Natural killer cell (primary cell): ENCODE measurements around the gene LGALS14. TPM values are rescaled to one million over a fixed set of nuclear protein-coding genes. Genes with fewer than 3 reads are reported as not detected.
A peak's percentile ranks its signal among the peaks of the same experiment; 100 is the strongest.

Source experiments
- ATAC-seq, 3 donors: fragments of 150-1000 bp in 2 of 3; fragments of 200-7000 bp in 1 of 3; cut with Tn5 transposase; 1 replicate in 1 of 3; 2 replicates in 2 of 3; pipeline ENCODE4 v1.10.0; 2021; ENCODE audit warnings: mild to moderate bottlenecking in 2 of 3, moderate library complexity in 2 of 3
- DNase-seq, 2 donors: peaks; one replicate each; pipeline versions ENCODE4 v3.0.0 to v3.0.0-alpha.2; 2013 to 2021; ENCODE audit warnings: mixed read lengths in 1 of 2
- H3K27ac ChIP-seq: one replicate; pipeline ENCODE4 v1.5.1; 2013; ENCODE audit warnings: mild to moderate bottlenecking, low read length
- H3K27me3 ChIP-seq: one replicate; pipeline ENCODE4 v1.6.1; 2013; ENCODE audit warnings: low read length; ENCODE audit not compliant: control insufficient read depth, insufficient read depth
- H3K36me3 ChIP-seq: one replicate; pipeline ENCODE4 v1.6.1; 2013; ENCODE audit warnings: low read length; ENCODE audit not compliant: control insufficient read depth, insufficient read depth
- H3K4me1 ChIP-seq: one replicate; pipeline ENCODE4 v1.6.1; 2013; ENCODE audit warnings: low read length; ENCODE audit not compliant: control insufficient read depth, insufficient read depth
- H3K4me3 ChIP-seq: one replicate; pipeline ENCODE4 v1.5.1; 2013; ENCODE audit warnings: low read length
- H3K9me3 ChIP-seq: one replicate; pipeline ENCODE4 v1.6.1; 2013; ENCODE audit warnings: low read length; ENCODE audit not compliant: control insufficient read depth, insufficient read depth
- H3K27ac Mint-ChIP-seq, 2 donors: one replicate each; pipeline ENCODE4 v1.8.0; 2022; ENCODE audit warnings: mild to moderate bottlenecking in 2 of 2, mixed read lengths in 2 of 2, moderate library complexity in 1 of 2
- H3K27me3 Mint-ChIP-seq, 2 donors: one replicate each; pipeline ENCODE4 v1.8.0; 2022; ENCODE audit warnings: low read depth in 2 of 2, mixed read lengths in 2 of 2
- H3K36me3 Mint-ChIP-seq: one replicate; pipeline ENCODE4 v1.8.0; 2022; ENCODE audit warnings: mixed read lengths
- H3K4me1 Mint-ChIP-seq, 2 donors: one replicate each; pipeline ENCODE4 v1.8.0; 2022; ENCODE audit warnings: mixed read lengths in 2 of 2
- H3K4me3 Mint-ChIP-seq: one replicate; pipeline ENCODE4 v1.8.0; 2022; ENCODE audit warnings: mild to moderate bottlenecking, moderate library complexity, mixed read lengths
- H3K9me3 Mint-ChIP-seq, 2 donors: one replicate each; pipeline ENCODE4 v1.8.0; 2022; ENCODE audit warnings: mixed read lengths in 2 of 2
- WGBS: methylation state at CpG from one replicate; pipeline ENCODE4 v1.1.7; 2013; ENCODE audit warnings: missing lambda C conversion rate; ENCODE audit not compliant: insufficient coverage; 5-methylcytosine and 5-hydroxymethylcytosine counted together
- intact Hi-C: fragments of 100-400 bp; cut with micrococcal nuclease; formaldehyde crosslinking; loops from one replicate; pipeline ENCODE4 v1.14.2; 2022
- total RNA-seq, 4 donors: library from RNA; stranded (reverse); fragments of 120-200 nt in 1 of 4; gene quantifications; one replicate each; pipeline versions ENCODE4 v1.2.3 to v1.2.4, GENCODE V29; 2013 to 2022
- TF ChIP-seq, protein P1 (sequence below): fragments of 200-600 bp; IDR thresholded peaks from one replicate; pipeline ENCODE4 v1.8.0; 2022; ENCODE audit warnings: antibody characterized with exemption

The LGALS14 gene
- total RNA-seq, 3 donors from 2014 or later (not counting 1 experiment from before 2014, with no cell fraction given): not detected

DNA sequence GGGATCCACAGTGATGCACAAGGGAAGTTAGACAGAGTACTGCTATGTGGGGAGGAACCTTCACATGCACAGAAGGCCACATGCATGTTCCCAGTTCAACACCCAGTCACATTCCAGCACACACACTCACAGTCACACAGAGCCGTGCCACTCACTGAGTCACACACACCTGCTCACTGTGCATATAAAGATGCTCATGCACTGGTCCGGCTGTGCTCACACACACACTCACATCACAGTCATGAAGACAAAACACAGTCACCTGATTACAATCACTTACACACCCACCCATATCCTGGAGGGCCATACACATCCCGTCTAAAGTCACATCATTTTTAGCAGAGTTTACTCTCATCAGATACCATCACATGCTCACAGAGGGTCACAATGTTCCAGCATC, 33.1 kb downstream of the LGALS14 start:
- Mint-ChIP-seq H3K27me3 (peaks cover 15 to 37% of the 10 kb centered on the region in 2 donors), H3K4me3 (no peak overlapping the region), H3K9me3 (no peaks in the 10 kb centered on the region), H3K36me3 (no peaks in the 10 kb centered on the region), H3K4me1 (no peaks in the 10 kb centered on the region), H3K27ac (no peak overlapping the region)
- TF ChIP-seq, protein P1, sequence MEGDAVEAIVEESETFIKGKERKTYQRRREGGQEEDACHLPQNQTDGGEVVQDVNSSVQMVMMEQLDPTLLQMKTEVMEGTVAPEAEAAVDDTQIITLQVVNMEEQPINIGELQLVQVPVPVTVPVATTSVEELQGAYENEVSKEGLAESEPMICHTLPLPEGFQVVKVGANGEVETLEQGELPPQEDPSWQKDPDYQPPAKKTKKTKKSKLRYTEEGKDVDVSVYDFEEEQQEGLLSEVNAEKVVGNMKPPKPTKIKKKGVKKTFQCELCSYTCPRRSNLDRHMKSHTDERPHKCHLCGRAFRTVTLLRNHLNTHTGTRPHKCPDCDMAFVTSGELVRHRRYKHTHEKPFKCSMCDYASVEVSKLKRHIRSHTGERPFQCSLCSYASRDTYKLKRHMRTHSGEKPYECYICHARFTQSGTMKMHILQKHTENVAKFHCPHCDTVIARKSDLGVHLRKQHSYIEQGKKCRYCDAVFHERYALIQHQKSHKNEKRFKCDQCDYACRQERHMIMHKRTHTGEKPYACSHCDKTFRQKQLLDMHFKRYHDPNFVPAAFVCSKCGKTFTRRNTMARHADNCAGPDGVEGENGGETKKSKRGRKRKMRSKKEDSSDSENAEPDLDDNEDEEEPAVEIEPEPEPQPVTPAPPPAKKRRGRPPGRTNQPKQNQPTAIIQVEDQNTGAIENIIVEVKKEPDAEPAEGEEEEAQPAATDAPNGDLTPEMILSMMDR: no peak
- Histone ChIP-seq H3K36me3 (no peaks in the 10 kb centered on the region), H3K4me1 (no peaks in the 10 kb centered on the region), H3K9me3 (no peaks in the 10 kb centered on the region), H3K4me3 (no peak overlapping the region), H3K27ac (no peak overlapping the region), H3K27me3 (no peaks in the 10 kb centered on the region)
- peak in 1 of 3 donors; percentile 49 for ATAC-seq
- intact Hi-C loops: no loop called here
- WGBS: 73% methylated on average over 3 of the region's 3 CpGs
- no peak for DNase-seq

DNA sequence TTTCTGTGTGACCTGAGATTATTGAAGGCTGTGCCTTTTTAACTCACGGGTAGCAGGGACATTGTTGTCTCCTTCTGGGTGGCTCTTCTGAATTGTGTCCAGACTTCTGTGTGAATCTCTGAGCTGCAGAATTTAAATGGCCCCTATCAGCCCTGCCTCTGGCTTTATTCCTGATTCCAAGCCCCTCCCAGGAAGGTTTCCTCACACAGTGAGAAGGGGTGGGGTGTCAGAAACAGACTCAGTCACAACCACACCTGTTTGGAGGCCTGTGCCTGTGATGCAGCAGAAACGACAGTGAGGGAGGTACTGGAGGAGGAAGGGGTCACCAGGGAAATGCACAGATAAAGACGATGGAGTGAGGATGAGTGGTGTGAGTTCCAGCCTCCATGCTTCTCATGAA, 33.6 kb downstream of the LGALS14 start, which contains the start of gene CLC:
Gene CLC (minus strand): TSS at position 139 of the 400 bp plus-strand sequence. CDS start 77 bp downstream, at position 62.
- Mint-ChIP-seq H3K4me3 (no peak within 1 kb of the TSS), H3K36me3 (no peaks in the 10 kb centered on the region), H3K27me3 (peaks cover 15 to 43% of the 10 kb centered on the region in 2 donors), H3K4me1 (no peaks in the 10 kb centered on the region), H3K9me3 (no peaks in the 10 kb centered on the region), H3K27ac (no peak within 1 kb of the TSS)
- H3K9me3 ChIP-seq: no peaks in the 10 kb centered on the region
- H3K36me3 ChIP-seq: no peaks in the 10 kb centered on the region
- no peaks in the 10 kb centered on the region for H3K27me3 ChIP-seq
- TF ChIP-seq, protein P1: no peak
- no peak for DNase-seq
- no peak within 1 kb of the TSS for H3K27ac ChIP-seq
- 60% methylated on average over 3 of the region's 3 CpGs for WGBS
- no peaks in the 10 kb centered on the region for H3K4me1 ChIP-seq
- no peak within 1 kb of the TSS for H3K4me3 ChIP-seq
- no peak for ATAC-seq
- intact Hi-C loops: no loop called here

DNA sequence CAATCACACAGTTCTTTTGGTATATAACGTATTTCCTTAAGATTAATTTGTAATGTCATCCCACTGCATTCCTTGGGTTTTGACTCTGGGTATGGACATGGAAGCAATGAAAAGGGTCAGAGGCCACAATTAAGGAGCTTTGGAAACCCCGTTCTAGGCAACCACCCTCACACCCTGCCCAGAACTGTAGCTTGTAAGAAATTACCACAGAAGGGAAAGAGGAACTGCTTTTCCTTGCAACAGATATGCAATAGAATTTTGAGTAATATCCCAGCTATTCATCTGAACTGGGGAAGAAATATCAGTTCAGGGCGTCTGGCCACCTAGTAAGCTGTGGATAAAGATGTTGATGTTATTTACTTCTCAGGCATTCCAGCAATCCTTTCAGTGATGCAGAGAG, 34.5 kb downstream of the LGALS14 start:
- H3K27me3 Mint-ChIP-seq: peaks cover 21 to 43% of the 10 kb centered on the region in 2 donors
- no peaks in the 10 kb centered on the region for H3K4me1 Mint-ChIP-seq
- no peak overlapping the region for H3K4me3 ChIP-seq
- WGBS: 10% methylated on average over 2 of the region's 3 CpGs
- no peaks in the 10 kb centered on the region for H3K4me1 ChIP-seq
- peaks cover 3% of the 10 kb centered on the region for H3K27me3 ChIP-seq
- H3K36me3 ChIP-seq: no peaks in the 10 kb centered on the region
- H3K36me3 Mint-ChIP-seq: no peaks in the 10 kb centered on the region
- no peaks in the 10 kb centered on the region for H3K9me3 ChIP-seq
- TF ChIP-seq, protein P1: no peak
- H3K27ac ChIP-seq: no peak overlapping the region
- intact Hi-C loops: no loop called here
- H3K4me3 Mint-ChIP-seq: no peak overlapping the region
- ATAC-seq (no peak), DNase-seq (no peak)
- H3K27ac Mint-ChIP-seq: no peak overlapping the region
- no peaks in the 10 kb centered on the region for H3K9me3 Mint-ChIP-seq

DNA sequence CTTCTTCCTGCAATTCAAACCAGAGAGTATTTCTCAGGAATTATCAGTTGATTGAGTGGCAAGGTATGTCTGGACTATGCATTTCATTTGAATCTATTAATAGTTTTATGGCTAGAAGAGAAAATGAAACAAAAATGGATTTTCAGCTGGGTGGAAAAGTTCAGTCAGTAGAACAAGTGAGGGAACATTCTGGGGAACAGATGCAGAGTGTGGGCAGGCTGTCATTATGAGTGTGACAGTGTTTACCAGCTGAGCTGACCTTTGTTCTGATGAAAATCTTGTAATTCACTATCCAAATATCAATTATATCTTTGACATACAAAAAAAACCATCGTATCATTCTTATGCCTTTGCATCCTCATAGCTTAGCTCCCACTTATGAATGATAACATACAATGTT, 36.1 kb downstream of the LGALS14 start:
- no peak for ATAC-seq
- no peak overlapping the region for H3K27ac Mint-ChIP-seq
- H3K27me3 Mint-ChIP-seq: peaks cover 25 to 46% of the 10 kb centered on the region in 2 donors

More for the DNA sequence above, 36.1 kb downstream of the LGALS14 start:
- H3K4me3 ChIP-seq: no peak overlapping the region
- H3K9me3 ChIP-seq: no peaks in the 10 kb centered on the region
- Mint-ChIP-seq H3K4me1 (no peaks in the 10 kb centered on the region), H3K9me3 (no peaks in the 10 kb centered on the region), H3K4me3 (no peak overlapping the region), H3K36me3 (no peaks in the 10 kb centered on the region)
- H3K27me3 ChIP-seq: peaks cover 8% of the 10 kb centered on the region
- intact Hi-C loops: no loop called here
- no peaks in the 10 kb centered on the region for H3K36me3 ChIP-seq
- 89% methylated on average over 1 of the region's 1 CpG for WGBS
- no peak overlapping the region for H3K27ac ChIP-seq
- TF ChIP-seq, protein P1: no peak
- H3K4me1 ChIP-seq: no peaks in the 10 kb centered on the region
- DNase-seq: no peak
